Osteoblast (primary cell): ENCODE measurements around the gene PRLR. TPM values are rescaled to one million over a fixed set of nuclear protein-coding genes. Genes with fewer than 3 reads are reported as not detected.

Source experiments
- DNase-seq: peaks from one replicate; pipeline ENCODE4 v3.0.0; 2011; ENCODE audit warnings: low spot score, mixed read lengths; ENCODE audit not compliant: insufficient read length; ENCODE audit errors: missing footprints
- H2AFZ ChIP-seq: 2 replicates; pipeline ENCODE4 v1.6.0; 2011; ENCODE audit warnings: mild to moderate bottlenecking, low read length
- H3K27ac ChIP-seq: 2 replicates; pipeline ENCODE4 v1.5.1; 2011; ENCODE audit warnings: mild to moderate bottlenecking, low read depth, low read length, moderate library complexity
- H3K27me3 ChIP-seq: 2 replicates; pipeline ENCODE4 v1.6.0; 2012; ENCODE audit warnings: mild to moderate bottlenecking, control low read depth, inconsistent platforms, low read length, moderate library complexity; ENCODE audit not compliant: insufficient read depth
- H3K36me3 ChIP-seq: 2 replicates; pipeline ENCODE4 v1.5.1; 2011; ENCODE audit warnings: mild to moderate bottlenecking, low read length, control low read depth, moderate library complexity; ENCODE audit not compliant: insufficient read depth
- H3K4me1 ChIP-seq: 2 replicates; pipeline ENCODE4 v1.5.1; 2011; ENCODE audit warnings: mild to moderate bottlenecking, low read length, control low read depth, moderate library complexity; ENCODE audit not compliant: insufficient read depth
- H3K4me2 ChIP-seq: 2 replicates; pipeline ENCODE4 v1.6.0; 2011; ENCODE audit warnings: mild to moderate bottlenecking, low read length; ENCODE audit not compliant: insufficient read depth
- H3K4me3 ChIP-seq: fragments of 200-600 bp; sonication (generic); 3 replicates; pipeline ENCODE4 v1.5.1; 2012; ENCODE audit warnings: mild to moderate bottlenecking, low read length, inconsistent platforms; ENCODE audit not compliant: insufficient read depth
- H3K79me2 ChIP-seq: 2 replicates; pipeline ENCODE4 v1.6.0; 2012; ENCODE audit warnings: mild to moderate bottlenecking, low read length, control low read depth, inconsistent platforms; ENCODE audit not compliant: insufficient read depth
- H3K9me3 ChIP-seq: 2 replicates; pipeline ENCODE4 v1.5.1; 2011; ENCODE audit warnings: low read depth, low read length, control low read depth
- H4K20me1 ChIP-seq: 2 replicates; pipeline ENCODE4 v1.6.0; 2012; ENCODE audit warnings: mild to moderate bottlenecking, low read length, control low read depth; ENCODE audit not compliant: insufficient read depth
- CTCF ChIP-seq: IDR thresholded peaks from 2 replicates; pipeline ENCODE4 v1.5.1; 2011; ENCODE audit warnings: mild to moderate bottlenecking, low read depth, low read length, moderate library complexity; ENCODE audit errors: extremely low read depth
- total RNA-seq: library from RNA; depleted of rRNA; stranded (reverse); fragments of >200 nt; gene quantifications from 2 replicates; pipeline ENCODE4 v1.2.3, GENCODE V29; 2012

Gene PRLR
- total RNA-seq, 1 donor, result under 0.01 TPM

GRCh38 chr5:35129921-35130485 lies 100.3 kb downstream of the PRLR start:
- Histone ChIP-seq H3K27ac (peak overlapping the region; percentile 1), H3K9me3 (no peaks in the 10 kb centered on the region), H4K20me1 (no peaks in the 10 kb centered on the region), H3K4me1 (peaks cover 41% of the 10 kb centered on the region), H3K4me3 (no peak overlapping the region), H3K36me3 (no peaks in the 10 kb centered on the region), H3K79me2 (no peaks in the 10 kb centered on the region), H3K27me3 (no peaks in the 10 kb centered on the region), H3K4me2 (peak overlapping the region; percentile 37), H2AFZ (peak overlapping the region; percentile 26)
- no peak for TF ChIP-seq CTCF
- DNase-seq, result peak; percentile 67

- no peak overlapping the region for H3K4me3 ChIP-seq
- peak overlapping the region; percentile 37 for H3K4me2 ChIP-seq
- H3K9me3 ChIP-seq, result no peaks in the 10 kb centered on the region
- DNase-seq, result no peak
- no peaks in the 10 kb centered on the region for H4K20me1 ChIP-seq
- H3K27me3 ChIP-seq, result no peaks in the 10 kb centered on the region
- peak overlapping the region; percentile 1 for H3K27ac ChIP-seq
- H3K4me1 ChIP-seq, result peaks cover 41% of the 10 kb centered on the region
- TF ChIP-seq CTCF, result no peak
- no peaks in the 10 kb centered on the region for H3K36me3 ChIP-seq
- H2AFZ ChIP-seq, result no peak overlapping the region
- H3K79me2 ChIP-seq, result no peaks in the 10 kb centered on the region
Measured at GRCh38 chr5:35129276-35129675, 101.0 kb downstream of the PRLR start.

GRCh38 chr5:35127006-35127405 lies 103.3 kb downstream of the PRLR start:
- no peak for DNase-seq
- Histone ChIP-seq H4K20me1 (no peaks in the 10 kb centered on the region), H3K36me3 (no peaks in the 10 kb centered on the region), H3K27me3 (no peaks in the 10 kb centered on the region), H3K9me3 (no peaks in the 10 kb centered on the region), H3K4me1 (peaks cover 35% of the 10 kb centered on the region), H2AFZ (no peak overlapping the region), H3K27ac (no peak overlapping the region), H3K4me2 (no peak overlapping the region), H3K4me3 (no peak overlapping the region), H3K79me2 (no peaks in the 10 kb centered on the region)
- TF ChIP-seq CTCF, result no peak

- H3K27ac ChIP-seq, result no peak overlapping the region
- H3K4me3 ChIP-seq, result no peak overlapping the region
- H3K36me3 ChIP-seq, result no peaks in the 10 kb centered on the region
- H2AFZ ChIP-seq, result no peak overlapping the region
- H3K4me2 ChIP-seq, result no peak overlapping the region
- DNase-seq, result no peak
- no peak for TF ChIP-seq CTCF
- no peaks in the 10 kb centered on the region for H3K27me3 ChIP-seq
- peaks cover 23% of the 10 kb centered on the region for H3K4me1 ChIP-seq
- no peaks in the 10 kb centered on the region for H3K9me3 ChIP-seq
- no peaks in the 10 kb centered on the region for H4K20me1 ChIP-seq
- H3K79me2 ChIP-seq, result no peaks in the 10 kb centered on the region
Measured at GRCh38 chr5:35125746-35126145, 104.5 kb downstream of the PRLR start.
